ENCODE measurements around the gene DDTL.

DNA sequence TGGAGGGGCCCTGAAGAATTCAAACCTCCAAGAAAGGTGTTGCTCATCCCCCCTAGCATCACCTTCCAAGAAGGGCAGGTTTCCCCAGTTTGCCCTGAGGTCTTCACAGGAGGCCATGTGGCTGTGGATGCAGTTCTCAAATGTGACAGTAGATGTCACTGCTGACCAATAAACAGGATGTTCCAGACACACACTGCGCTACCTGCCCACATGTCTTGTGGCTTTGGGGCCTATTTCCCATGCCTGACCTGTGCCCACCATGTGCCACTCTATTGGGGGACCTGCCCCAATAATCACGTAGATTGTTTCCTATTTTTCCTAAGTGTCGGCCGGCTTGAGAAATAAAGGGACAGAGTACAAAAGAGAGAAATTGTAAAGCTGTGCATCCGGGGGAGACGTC lies 17.7 kb downstream of the DDTL start:
- TF ChIP-seq, protein P1, sequence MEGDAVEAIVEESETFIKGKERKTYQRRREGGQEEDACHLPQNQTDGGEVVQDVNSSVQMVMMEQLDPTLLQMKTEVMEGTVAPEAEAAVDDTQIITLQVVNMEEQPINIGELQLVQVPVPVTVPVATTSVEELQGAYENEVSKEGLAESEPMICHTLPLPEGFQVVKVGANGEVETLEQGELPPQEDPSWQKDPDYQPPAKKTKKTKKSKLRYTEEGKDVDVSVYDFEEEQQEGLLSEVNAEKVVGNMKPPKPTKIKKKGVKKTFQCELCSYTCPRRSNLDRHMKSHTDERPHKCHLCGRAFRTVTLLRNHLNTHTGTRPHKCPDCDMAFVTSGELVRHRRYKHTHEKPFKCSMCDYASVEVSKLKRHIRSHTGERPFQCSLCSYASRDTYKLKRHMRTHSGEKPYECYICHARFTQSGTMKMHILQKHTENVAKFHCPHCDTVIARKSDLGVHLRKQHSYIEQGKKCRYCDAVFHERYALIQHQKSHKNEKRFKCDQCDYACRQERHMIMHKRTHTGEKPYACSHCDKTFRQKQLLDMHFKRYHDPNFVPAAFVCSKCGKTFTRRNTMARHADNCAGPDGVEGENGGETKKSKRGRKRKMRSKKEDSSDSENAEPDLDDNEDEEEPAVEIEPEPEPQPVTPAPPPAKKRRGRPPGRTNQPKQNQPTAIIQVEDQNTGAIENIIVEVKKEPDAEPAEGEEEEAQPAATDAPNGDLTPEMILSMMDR (IDR thresholded peaks at IDR 0.05) = peak in 2 of 4 experiments; percentile 38 to 41
- TF ChIP-seq POLR2A (IDR thresholded peaks at IDR 0.05) = no peak
